ENCODE data around the gene PHYKPL.

Gene PHYKPL

DNA sequence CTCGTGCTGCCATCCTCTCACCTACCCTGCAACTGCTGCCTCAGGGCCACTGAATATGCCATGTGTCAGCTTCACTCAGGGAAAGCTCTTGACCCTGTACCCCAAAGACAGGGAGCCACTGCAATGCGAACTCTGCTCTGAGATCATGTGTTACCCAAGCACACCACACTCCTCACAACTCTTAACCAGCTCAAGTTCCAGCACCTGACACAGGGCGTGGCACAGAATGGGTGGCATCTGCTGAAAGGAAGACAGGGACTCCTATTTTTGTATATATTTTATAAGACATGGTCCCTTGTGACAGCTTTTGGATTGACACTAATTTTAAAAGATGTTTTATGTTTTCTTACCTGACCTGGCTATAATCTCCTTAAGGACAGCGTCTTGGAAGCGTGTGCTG lies 10.7 kb downstream of the PHYKPL start:
- no peak for DNase-seq

DNA sequence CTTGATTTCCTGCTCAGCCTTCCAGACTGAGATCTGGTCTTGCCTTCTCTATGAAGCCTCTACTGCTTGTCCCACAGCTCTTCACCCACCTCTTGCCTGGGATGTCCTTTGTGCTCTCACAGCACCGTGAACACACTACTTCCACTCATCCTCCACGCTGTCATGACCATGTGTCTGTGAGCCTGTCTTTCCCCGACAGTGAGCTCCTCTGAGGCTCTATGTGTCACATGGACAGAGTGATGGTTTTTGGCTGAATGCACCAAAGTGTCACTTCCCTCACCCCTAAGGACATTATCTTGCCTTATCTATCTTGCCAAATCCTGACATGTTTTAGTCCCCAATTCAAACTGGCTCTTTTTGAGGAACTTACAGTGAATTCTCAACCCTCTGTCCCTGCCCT lies 11.3 kb downstream of the PHYKPL start:
- no peak for DNase-seq

DNA sequence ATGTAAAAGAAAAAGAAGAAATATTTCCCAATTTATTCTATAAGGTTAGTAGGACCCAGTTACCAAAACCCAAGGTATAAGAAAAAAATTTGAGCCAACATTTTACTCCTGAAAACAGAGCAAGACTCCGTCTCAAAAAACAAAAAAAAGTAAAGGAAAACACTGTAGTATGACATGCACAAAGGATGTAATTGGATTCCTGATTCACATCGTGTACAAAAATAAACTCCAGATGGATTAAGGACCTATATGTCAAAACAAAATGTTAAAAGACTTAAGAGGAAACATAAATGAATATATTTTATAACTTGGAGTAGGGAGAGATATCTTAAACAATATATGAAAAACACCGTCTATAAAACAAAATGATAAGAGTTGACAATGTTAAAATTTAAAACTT lies 13.8 kb downstream of the PHYKPL start:
- DNase-seq = no peak

DNA sequence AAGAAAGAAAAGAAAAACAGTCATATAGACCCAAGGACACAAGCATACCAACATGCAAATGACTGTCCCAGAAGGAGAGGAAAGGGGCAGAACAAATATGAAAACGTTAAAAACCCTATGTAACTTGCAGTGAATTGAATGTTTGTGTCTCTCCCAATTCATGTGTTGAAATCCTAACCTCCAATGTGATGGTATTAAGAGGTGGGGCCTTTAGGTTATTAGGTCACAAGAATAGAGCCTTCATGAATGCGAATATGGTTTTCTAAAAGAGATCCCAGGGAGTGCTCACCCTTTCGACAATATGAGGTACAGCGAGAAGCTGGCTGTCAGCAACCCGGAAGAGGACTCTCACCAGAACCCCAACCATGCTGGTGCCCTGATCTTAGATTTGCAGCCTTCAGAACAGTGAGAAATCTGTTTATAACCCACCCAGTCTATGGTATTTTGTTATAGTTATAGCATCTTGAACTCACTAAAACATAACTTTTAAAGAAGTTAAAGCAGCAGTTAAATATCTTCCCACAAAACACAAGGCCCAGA lies 14.3 kb downstream of the PHYKPL start:
- DNase-seq = no peak

DNA sequence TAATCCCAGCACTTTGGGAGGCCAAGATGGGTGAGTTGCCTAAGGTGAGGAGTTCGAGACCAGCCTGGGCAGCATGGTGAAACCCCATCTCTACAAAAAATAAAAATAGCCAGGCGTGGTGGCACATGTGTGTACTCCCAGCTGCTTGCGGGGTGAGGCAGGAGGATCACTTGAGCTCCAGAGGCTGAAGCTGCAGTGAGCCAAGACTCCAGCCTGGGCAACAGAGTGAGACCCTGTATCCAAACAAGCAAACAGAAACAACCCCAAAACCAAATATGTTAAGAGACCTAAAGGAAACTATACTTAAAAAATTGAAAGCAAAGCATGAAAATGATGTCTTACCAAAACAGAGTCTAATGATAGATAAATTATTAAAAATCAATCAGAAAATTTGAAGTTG lies 15.8 kb downstream of the PHYKPL start:
- DNase-seq = no peak

DNA sequence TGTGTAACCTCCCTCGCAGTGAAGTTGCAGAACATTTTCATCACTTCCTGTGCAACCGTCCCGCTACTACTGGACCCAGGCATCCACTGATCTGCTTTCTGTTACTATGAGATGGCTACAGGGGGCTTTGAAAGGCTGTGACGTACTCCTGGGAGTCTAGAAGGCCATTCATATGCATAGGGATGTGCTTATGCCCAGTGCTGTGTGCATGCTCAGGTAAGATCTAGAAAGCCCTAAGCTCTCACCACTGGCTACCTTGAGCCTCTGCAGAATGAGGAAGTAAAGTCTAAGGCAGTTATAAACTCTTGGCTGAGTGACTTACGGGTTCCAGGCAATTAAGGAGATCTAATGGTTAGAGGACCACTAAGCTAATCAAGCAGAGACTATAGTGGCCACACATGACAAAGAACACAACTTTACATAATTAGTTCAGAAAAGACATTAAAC lies 16.5 kb downstream of the PHYKPL start:
- DNase-seq = no peak

DNA sequence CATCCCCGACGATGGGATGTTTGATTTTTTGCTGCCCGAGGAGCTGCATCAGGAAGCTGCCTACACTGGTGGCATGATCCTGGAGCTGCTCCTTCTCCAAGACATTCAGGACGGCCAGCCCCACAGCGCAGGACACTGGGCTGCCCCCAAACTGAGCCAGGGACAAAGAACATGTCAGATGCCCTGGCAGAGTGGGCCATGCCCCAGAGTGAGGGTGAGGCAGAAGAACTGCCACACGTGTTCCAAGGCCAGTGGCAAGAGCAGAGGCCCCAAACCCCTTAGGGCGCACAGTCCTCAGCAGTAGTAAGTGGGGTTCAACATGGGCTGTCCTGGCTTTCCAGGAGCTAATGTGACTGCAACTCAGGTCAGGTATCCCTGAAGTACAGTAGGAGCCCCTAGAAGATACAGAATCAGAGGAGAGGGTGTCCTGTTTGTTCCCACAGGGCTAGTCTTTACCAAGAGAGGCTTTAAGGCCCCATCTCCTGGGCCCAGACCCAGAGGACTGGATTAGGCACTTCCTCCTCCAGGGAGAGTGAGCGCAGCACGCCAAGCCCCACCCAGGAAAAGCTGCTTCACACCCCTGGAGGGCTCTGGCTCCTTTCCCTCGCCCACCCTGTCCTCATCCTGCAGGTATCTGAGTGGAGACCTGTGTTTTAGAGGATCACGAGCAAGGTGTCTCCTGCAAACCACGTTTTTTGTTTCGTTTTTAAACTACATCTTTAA lies 17.2 kb downstream of the PHYKPL start:
- DNase-seq = no peak

DNA sequence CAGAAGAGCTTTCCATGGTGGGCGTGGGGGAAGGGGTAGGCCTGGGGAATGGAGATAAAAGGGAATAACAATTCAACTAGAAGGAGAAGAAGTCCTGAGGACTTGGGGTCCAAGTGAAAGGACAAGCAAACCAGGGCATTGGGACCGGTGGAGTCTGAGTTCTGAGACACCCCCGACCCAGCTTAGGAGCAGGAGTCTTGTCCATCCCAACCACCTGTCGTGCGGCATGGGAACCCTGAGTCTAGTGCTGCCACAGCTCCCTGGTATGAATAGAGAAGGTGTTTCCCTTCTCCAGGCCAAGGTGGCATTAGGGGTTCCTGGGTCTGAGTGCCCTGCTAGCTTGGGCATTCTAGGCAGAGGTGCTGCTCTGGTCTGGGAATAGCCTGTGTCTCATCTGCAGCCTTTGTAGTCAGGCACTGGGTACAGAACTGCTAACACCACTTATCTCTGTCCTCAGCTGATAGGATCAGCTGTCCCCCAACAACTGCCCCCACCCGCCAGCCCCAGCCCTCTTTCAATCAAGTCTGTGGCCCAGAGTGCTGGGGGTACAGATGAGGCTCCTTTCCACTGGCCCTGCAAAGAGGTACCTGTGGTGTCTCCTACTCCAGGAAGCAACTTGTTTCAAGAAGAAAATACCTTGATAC lies 18.3 kb downstream of the PHYKPL start:
- no peak for DNase-seq

DNA sequence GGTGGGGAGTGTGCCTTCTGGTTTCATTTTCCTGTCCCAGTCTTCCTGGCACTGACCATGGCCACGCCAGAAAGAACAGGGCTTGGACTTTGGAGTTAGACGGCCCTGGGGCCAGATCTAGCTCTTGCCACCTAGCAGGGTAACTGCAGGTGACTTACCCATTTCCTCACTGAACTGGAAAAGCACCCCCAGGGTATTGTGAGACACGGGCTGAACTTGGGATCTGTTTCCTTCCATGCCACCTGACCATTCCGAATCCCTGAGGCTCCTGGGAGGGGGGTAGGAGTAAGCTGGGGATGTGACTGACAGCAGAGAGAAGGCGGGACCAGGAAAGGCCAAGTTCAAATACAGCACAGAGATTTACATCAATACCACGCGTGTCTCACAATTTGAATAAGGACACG lies 18.9 kb downstream of the PHYKPL start:
- no peak for DNase-seq

DNA sequence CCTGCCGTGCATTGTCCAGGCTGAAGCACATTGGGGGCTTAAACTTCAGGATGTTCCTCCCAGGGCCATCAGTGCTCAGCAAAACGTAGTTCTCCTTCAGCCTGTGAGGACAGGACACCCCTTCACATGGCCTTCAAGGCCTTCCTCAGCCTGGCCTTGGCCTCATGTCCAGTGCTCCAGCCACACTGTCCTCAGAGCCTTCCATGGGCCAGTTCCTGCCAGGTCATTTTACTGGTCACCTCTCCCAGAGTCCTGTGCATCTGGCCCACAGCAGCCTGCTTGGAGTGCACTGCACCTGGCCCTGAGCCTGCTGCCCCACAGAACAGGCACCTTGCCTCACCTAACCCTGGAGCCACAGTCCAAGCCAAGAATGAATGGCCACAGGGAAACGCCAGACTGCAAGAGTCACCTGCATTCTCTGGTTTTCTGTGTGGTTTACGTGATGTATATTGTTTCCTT lies 19.6 kb downstream of the PHYKPL start:
- no peak for DNase-seq

DNA sequence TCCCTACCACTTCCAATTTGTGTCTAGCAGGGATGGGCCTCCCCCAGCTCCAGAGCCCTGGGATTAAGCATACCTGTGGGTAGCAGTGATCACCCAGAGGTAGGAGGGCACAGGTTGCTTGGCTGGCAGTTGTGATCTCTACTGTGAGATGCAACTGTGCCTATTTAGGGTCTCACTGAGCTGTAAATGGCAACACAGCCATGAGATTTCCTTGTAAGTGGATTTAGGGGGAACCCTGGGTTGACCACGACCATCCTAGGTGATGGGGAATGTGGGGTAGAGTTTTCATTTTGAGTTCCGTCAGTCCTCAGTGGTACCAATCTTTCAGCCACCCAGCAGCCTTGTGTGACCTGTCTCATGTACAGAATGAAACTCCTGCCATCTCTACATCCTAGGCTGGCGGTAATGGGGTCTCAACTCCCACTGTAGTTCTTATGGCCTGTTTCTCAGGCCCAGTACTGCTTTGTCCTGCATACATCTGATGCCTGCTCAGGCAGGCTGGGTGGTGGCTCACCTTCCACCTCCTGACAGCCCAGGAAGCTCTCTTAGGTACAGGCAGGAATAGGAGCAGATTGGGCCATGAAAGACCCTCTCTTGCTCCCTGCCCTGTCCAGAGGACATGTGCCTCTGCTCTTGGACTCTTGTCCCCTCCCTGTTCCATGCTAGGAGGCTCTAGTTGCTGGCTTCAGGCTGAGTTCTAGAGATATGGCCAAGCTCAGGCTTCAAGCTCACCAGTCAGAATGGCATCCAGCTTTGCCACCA lies 20.2 kb downstream of the PHYKPL start:
- no peak for DNase-seq

DNA sequence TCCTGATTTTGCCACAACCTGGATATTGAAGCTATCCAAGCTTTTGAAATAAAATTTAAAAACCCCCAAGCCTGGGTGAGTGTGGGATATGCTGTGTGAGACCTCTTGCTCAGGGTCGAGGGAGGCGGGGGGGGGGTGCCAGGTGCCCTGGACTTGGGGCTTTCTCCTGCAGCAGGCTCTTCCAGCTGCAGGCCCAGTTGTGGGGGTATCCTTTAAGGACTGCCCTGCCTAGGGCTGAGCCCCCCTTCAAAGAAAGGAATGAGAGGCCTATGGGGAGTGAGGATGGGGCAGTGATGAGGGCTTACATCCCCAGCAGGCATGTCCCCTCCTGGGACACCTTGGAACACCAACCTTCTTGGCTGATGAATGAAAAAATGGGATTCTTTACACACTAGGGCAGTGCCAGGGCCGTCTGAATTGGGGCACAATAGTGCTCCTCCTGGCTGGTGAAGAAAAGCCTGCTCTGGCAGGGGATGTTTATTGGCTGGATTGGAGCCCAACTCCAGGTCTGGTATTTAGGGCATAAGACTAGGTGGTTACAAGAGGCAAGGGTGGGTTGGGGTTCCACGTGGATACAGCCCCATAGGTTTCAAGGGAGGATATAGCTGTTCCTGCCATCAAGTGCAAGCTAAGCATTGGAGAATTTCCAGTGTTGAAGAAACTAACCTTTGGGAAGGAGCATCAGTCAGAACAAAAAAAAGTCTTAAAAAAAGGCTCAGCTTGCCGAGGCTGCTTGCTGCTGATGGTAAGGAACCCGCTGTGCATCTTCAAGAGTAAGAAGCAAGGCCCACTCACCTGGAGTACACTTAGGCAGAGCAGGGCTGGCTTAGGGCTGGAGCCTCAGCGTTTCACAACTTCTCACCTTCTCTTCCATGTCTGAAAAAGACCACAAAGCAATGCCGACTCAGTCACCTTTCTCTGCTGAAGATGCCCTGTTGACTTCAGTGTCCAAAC lies 21.2 kb downstream of the PHYKPL start:
- no peak for DNase-seq

DNA sequence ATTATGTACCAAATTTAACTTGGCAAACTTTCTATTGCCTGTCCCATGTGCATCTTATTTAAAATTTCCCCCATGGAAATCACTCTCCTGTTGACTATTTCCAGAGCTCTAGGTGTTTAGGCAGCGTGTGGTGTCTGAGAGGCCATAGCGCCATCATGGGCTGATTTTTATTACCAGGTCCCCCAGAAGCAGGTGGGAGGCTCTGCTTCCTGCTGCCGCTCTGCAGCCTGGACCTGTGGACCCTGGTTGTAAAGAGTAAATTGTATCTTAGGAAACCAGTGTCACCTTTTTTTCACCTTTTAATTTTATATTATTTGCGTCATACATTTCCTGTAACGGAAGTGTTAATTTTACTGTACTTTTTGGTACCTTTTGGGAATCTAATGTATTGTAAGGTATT lies 21.9 kb downstream of the PHYKPL start:
- no peak for DNase-seq

DNA sequence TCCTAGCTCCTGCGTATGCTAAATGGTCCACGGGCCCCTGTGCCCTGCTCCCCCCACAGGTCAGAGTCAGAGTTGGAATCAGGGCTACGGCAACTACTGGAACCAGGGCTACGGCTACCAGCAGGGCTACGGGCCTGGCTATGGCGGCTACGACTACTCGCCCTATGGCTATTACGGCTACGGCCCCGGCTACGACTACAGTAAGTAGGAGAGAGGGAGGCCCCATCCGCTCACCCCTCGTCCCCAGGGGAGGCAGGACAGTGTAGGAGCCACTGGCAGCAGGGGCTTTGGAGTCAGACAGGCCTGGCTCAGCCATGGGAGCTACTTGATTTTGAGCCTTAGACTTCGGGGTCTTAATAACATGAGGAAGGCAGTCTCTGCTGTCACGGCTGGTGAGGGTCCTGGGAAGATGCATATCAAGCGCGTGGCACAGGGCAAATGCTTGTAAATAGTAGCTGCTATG lies 22.5 kb downstream of the PHYKPL start:
- no peak for DNase-seq

DNA sequence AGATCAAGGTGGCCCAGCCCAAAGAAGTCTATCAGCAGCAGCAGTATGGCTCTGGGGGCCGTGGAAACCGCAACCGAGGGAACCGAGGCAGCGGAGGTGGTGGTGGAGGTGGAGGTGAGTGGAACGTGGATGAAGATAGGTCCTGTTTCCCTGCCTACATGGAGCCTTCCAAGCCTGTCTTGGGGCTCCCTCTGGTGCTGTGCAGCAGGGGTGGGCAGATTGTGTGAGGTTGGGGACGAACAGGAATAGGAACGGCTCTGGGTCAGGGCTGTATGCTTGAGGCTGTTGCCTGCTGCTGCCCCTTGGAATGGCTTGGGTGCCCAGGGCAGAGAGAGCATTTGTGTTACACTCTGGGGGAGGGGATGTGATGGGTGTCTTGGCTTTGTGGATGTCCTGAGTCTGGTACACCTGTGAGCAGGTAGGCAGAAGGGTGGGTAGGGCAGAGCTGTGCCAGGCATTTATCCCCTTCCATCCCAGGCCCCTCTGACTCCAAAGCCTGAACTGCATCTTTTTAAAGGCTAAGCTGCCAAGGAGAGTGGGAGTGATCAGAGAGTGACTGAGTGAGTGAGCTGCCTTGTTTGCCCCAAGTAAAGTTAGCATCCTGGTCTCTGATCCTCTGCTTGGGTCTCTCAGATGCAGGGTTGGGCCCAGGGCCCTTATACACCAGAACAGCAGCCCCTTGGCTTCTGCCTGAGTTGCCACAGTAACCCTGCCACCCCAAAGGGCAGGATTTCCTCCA lies 23.1 kb downstream of the PHYKPL start:
- no peak for DNase-seq

DNA sequence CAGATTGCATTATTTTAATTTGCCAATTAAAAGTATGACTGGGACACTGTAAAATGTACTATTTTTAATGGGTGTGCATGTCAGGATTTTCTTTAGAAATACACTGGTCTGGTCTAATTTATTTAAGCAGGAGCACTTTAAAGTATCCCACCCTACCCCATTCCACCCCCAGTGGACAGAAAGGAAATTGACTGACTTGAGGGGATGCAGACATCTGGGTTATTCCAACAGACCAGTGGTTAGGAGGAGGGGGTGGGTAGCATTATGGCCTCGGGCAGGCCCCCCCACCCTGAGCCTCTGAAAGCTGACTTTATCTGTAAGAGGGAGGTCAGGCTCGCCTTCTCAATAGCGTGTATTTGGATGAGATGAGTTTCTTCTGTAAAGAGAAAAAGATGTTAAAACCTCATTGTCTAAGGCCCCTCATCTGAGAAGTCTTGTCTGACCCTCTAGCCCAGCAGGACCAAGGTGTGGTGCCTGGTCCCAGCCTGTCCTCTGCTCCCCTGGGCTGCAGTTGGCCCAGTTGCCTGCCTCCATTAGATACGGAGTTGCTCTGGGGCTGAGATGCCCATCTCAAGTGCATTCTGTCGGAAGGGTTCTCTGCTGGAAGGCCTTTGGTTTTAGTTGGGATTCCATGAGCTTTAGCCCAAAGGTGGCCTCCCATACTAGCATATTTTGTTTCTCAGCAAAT lies 23.9 kb downstream of the PHYKPL start:
- DNase-seq = no peak

DNA sequence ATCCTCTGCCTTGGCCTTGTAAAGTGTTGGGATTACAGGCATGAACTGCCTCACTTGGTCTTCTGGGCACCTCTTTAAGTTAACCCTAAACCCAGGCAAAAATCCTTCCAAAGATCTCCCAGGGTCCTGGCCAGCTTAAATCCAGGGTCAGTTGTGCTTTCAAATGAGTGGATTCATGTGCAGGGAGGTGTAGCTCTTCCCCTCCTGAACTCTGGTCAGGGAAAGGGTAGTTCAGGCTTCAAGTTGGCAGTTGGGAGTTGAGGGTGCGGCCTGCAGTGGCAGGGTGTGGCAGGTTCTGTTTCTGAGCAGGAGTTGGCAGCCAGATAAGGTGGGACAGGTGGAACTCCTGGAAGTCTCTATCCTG lies 24.7 kb downstream of the PHYKPL start:
- no peak for DNase-seq

DNA sequence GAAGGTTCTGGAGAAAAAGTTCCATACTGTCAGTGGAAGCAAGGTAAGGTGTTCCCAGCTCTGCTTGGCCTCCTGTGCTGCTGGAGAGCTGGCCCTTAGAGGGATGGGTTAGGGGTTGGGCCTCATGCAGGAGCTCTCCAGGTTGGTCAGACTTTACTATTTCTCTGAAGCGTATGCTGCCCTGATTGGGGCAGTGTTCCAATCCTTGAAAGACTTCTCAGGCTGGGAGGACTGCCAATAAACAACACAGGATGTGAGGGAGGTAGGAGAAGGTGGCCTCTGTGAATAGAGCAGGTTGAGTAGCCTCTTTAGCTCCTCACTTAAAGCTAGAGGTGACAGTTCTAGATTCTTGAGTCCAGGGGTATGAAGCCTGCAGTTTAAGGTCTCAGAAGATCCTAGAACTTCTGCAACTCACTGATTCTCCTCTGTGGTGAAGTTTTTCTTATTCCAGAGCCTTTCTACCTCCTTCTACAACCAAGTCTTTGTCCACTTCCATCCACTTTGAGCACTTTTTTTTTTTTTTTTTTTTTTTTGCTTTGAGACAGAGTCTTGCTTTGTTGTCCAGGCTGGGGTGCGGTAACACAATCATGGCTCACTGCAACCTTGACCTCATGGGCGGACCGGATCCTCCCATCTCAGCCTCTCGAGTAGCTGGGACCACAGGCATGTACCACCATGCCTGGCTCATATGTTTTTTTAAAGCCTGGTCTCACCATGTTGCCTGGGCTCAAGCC lies 25.3 kb downstream of the PHYKPL start:
- DNase-seq = no peak

DNA sequence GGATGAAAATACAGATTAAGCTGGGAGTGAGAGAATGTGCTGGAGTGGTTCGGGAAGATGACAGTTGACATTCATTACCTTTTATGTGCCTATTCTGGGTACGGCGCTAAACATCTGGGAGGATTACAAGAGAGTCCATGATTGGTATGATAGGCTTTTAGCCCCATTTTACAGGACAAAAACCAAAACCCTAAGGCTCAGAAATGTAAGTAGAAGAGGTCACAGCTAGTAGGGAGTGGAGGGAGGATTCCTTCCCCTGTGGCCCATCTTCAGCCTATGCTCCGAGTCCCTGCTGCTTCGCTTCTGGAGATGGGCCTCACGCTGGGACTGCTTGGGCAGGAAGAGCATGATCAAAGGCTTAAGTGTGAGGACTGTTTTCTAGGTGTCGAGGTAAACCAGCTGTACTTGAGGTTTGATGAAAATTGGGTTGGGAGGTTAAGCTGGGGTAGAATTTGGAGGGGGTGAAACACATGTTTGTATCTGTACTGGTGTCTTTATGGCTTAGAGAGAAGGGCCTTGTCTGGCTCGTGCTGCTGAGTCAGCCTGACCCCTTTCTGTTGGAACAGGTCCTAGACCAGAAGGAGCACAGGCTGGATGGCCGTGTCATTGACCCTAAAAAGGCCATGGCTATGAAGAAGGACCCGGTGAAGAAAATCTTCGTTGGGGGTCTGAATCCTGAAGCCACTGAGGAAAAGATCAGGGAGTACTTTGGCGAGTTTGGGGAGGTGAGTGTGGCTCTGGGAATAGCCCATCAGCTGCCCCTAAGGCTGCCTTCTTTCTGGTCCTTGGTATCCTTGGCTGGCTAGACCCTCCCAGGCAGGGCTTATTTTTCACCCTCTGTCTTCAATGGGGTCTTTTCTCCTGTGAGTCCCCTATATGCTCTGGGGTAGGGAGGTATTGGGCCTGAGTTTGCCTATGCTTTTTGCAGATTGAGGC lies 26.2 kb downstream of the PHYKPL start:
- no peak for DNase-seq
